ENCODE data around the gene TM7SF2. TPM values are rescaled to one million over a fixed set of nuclear protein-coding genes. Genes with fewer than 3 reads are reported as not detected.
A peak's percentile ranks its signal among the peaks of the same experiment; 100 is the strongest.

Gene TM7SF2
- total RNA-seq: 15.3 and 21.4 TPM in 2 replicates

DNA sequence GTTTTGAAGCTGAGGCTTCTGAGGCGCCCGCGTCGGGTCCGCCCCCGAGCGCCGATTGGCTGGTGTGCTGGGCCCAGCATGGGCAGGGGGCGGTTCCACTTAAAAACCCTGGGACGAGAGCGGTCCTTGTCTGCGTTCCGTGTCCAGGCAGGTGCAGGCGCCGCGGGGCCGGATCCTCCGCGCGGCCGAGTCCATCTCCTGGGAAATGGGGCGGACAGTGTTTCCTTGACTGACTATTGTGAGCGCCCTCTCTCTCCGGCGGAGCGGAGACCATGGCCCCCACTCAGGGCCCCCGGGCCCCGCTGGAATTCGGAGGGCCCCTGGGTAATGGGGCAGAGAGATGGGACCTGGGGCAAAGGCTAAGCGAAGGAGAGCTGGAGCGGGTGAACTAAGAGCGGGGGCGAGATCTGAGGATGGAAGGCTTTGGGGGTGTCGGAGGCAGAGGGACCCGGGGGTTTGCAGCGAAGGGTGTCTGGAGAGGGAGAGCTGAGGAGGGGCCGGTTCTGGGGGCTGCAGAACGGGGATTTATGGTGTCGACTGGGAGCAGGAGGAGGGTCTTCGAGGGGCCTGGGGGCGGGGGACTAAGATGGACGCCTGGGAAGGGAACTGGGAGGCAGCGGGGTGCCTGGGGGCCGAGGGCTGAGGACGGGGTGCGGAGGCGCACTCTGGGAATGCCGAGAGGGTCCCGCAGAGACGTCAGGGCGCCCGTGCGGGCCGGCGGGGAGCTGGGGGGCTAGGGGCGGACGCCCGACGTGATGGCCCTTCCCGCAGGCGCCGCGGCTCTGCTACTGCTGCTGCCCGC is at the start of gene TM7SF2:
TSS of gene TM7SF2 (plus strand) at position 129 of the 802 bp plus-strand sequence. CDS start at position 273, 144 bp downstream.
- peak; percentile 92 to 95 for DNase-seq (ENCODE audit: low read depth in 2 of 2)

DNA sequence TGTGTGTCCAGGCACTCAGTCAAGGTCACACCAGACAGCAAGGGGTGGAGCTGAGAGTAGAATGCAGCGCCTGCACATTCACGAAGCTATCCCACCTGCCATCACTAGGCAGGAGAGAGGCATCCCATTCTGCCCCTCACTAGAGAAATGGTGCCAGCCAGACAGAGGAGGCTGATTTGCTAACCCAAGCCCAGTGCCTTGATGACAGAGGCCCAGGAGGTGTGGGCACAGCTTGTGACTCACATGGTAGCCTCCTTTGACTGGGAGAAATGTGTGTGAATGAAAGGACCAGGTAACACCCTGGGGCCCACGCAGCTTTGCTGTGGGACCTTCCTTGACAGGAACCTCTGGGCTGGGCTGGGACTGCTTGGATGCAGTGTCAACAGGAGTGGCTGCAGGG is 48.1 kb upstream of the TM7SF2 start:
- DNase-seq (ENCODE audit: low read depth in 2 of 2): no peak

DNA sequence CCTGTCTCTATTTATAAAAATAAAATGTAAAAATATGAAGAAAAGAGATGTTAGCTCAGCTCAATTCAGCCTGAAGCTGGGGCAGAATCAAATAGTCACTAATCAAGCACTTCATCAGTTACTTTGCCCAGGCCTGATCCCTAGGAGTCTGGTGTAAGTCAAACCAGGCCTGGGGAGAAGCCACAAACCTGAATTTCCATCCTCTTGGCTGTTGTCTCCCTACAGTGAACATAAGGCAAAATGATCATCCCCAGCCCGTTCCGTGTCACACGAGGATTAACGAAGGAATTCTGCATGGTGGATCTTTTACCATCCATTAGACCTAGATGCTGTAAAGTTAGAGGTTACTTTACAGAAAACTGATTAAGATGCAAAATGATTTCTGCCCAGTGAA is 46.8 kb upstream of the TM7SF2 start:
- DNase-seq (ENCODE audit: low read depth in 2 of 2): no peak

DNA sequence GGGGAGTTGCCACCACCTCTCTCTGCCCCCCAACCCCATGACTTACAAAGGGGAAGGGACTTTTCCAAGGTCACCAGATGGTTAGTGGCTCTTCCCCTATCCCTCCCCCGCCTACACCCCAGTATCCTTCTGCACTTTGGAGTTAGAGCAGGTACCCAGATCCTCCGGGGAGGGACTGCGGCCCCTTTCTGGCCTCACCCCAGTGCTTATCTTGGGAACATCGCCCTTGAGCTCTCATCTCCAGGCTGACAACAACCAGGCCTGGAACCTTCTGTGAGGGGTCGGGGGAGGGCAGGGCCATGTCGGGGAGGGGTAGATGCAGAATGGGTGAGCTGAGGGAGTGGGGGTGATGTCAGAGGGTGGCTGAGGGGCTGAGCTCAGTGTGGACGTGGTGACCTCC is 45.8 kb upstream of the TM7SF2 start:
- no peak for DNase-seq (ENCODE audit: low read depth in 2 of 2)

DNA sequence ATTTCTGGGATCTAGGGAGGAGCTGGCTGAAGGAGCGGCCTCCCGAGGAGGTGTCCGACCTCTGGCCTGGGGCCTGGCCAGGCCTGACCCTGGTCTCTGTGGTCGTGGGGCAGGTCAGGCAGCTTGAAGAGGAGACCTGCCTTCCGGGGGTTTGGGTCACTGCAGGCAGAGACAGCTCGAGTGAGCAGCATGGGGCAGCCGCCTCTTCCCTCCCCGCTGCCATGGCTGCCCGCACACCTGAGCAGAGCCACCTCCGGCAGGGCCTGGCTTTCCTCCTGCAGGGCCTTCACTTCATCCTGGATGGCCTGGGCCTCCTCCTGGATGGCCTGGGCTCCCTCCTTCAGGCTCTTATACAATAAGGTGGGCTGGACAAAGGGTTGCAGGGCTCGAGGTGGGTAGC is 45.4 kb upstream of the TM7SF2 start:
- no peak for DNase-seq (ENCODE audit: low read depth in 2 of 2)

DNA sequence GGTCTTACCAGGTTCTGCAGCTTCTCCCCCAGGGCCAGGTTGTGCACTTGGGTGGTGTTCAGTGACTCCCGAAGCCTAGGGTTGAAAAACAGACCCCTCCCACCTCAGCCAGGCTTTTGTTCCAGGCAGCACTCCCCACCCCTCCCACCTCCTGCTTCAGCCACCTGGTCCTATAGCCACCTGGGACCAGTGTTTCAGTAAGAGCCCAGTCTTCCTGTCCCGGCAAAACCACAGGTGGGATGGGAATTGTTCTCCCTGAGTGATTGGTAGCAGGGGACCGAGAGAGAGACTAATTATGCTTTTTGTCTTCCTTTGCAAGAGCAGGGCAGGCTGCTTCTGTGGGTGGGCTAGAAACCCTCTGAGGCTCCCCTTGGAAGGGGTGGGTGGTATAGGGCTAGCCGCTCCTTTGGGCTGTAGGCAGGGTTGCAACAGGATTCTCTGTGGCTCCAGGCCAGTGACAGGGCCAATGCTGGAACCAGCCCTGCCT is 44.8 kb upstream of the TM7SF2 start:
- DNase-seq (ENCODE audit: low read depth in 2 of 2): no peak

DNA sequence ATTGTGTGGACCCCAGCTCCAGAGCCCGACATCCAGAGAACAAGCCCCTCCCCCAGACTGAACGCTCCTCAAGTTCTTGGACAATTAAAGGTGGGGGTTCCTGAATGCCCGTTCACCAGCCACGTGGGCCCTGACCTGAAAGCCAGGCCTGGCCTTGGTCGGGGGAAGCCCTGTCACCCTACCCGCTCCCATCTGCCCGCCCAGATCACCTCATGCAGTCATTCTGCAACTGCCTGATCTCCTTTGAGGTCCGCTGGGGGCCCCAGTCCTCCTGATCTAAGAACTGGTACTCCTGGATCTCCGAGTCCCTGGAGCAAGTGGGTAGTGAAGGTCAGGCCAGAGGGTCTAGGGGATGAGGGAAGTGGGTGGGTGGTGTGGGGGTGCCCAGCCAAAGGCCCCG is 44.2 kb upstream of the TM7SF2 start:
- DNase-seq (ENCODE audit: low read depth in 2 of 2): no peak

DNA sequence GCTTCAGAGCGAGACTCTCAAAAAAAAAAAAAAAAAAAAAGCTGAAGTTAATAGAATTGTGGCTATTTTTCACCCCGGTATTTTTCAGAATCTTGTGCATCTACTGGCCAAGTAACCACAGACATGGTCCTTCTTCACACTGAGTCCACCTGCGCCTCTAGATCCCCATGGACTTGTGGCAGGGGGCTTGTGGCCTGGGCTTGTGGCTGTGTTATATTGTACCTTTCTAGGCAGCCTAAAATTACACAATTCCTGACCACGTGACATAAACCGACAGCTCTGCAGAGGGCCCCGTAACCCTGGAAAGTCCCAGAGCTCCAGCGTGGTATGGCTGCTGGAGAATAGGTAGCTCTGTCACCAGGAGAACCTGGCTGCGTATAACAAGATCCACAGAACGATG is 42.5 kb upstream of the TM7SF2 start:
- peak in 1 of 2 donors; percentile 33 for DNase-seq (ENCODE audit: low read depth in 2 of 2)

DNA sequence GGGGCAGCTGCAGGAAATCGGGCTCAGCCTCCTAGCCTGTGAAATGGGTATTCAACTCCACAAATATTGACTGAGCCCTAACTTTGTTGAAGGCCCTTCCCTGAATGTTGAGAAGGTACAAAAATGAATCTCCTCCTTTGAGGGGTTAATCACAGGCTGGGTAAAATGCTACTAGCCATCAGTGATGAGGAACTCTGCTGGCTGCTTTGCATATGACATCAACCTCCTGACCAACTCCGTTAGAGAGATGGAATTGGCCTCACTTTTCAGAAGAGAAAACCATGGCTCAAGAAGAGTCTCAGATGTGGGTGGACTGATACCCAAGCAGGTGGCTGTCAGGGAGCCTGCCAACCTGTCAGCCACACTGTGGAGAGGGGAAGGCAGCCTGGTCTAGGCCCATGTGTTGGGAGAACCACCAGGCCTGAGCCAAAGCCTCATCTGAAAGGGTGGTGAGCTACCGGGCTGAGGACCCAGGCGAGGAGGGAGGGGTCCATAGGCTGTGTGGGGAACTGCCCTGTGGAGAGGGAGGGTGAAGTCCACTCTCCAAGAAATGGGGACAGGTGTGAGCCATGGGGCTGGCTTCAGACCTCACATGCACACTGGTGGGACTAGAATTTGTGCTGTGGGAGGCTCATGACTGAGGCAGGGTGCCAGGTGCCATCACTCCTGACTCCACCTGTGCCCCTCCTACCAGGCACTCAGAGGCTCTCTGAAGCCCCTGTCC is 39.6 kb upstream of the TM7SF2 start:
- no peak for DNase-seq (ENCODE audit: low read depth in 2 of 2)

DNA sequence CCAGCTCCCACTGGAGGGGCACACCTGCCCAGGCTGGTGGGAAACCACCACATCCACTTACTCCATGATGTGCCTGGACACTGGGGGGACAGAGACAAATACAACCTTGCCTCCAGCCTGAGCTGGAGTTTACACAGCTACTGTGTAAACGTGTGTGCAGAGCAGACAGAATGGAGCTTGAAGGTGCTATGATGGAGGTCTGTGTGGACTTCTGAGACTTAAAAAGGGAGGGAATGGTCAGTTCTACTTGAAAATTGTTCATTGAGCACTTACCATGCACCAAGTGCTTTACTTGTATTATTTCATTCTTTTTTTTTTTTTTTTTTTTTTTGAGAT is 39.1 kb upstream of the TM7SF2 start:
- no peak for DNase-seq (ENCODE audit: low read depth in 2 of 2)

DNA sequence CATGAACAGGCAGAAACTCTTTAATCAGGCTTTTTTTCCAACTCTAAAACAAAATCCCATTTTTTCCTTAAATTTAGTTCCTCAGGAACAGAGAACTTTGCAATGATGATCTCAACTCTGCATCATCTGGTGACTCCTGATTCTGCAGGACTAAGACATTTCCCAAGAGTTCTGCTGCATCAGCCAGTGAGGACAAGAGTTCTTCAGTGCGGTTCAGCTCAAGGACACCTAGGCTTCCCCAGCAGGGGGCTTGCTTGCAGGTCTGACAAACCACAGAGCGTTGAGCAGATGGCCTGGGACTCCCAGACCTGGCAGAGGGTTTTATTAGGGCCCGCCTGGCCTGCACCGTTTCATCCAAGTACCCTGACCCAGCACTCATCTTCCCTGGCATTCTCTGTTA is 34.2 kb upstream of the TM7SF2 start:
- no peak for DNase-seq (ENCODE audit: low read depth in 2 of 2)

DNA sequence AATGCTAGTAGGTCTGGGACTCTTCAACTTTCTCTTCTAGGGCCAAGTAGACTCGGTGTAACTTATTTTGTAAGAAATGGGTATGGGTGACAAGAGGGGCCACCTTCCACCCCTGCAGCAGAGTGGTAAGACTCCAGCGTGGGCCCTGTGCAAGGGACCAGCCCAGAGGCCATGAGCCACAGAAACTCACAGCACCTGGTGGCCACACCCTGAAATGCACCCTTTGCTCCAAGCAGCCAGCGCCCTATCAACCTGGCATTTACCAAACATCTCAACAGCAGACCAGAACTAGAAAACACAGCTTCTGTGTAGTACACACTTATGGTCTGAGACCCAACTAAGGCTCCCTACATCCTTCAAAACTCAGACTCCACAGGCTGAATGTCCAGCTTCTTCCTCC is 33.5 kb upstream of the TM7SF2 start:
- peak; percentile 42 to 69 for DNase-seq (ENCODE audit: low read depth in 2 of 2)

DNA sequence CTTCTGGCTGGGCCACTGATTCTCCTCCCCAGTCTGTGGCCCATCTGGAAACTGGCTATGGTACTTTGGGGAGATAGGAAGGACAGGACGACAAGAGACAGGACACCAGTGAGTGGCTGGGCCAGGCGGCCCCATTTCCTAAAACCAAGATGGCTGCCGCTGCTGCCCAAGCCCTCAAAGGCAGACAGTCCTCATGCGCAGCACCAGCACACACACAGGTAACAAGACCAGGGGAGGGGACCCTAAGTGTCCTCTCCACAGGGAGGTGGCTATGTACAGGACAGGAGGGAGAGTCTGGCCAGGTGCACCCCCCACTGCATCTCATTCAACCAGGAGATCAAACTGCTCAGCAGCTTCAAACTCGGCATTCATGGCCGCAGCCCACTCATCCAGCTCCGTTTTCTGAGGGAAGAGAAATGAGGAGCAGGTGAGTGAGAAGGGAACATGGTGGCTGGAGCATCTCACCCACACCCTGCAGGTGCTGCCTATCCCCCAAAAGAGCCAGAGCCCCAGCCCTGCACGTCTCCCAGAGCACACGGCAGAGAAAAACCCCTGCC is 32.8 kb upstream of the TM7SF2 start:
- no peak for DNase-seq (ENCODE audit: low read depth in 2 of 2)

DNA sequence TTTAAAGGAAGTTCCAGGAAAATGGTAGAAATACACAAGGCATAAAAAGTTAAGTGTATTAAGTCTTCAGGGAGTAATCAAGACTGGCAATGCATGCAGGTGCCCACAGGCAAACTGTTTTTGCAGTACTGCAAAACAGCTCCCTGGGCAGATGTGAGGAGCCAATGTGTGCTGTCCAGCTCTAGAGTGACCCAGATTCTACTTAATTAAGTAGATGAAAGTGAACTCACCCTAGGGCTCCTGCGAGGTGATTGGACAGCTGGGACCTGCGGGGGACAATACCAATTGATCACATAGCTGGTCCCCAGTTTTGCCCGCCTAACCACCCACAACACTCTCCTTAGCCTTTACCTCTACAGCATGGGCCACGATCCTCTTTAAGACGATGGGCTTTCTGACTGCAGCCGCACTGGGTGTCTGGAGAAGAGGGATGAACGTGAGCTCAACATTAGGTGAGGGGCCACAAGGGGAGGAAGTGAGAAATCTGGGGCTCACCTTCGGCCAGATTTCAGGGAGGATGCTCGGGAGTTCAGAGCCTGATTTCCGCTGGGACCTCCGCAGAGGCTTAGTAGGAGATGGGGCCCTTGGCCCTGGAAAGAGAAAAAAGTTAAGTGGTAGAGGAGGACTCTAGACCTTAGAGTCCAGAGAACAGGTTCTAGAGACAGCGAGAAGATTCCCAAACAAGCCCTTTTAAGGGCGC is 28.4 kb upstream of the TM7SF2 start:
- DNase-seq (ENCODE audit: low read depth in 2 of 2): no peak

DNA sequence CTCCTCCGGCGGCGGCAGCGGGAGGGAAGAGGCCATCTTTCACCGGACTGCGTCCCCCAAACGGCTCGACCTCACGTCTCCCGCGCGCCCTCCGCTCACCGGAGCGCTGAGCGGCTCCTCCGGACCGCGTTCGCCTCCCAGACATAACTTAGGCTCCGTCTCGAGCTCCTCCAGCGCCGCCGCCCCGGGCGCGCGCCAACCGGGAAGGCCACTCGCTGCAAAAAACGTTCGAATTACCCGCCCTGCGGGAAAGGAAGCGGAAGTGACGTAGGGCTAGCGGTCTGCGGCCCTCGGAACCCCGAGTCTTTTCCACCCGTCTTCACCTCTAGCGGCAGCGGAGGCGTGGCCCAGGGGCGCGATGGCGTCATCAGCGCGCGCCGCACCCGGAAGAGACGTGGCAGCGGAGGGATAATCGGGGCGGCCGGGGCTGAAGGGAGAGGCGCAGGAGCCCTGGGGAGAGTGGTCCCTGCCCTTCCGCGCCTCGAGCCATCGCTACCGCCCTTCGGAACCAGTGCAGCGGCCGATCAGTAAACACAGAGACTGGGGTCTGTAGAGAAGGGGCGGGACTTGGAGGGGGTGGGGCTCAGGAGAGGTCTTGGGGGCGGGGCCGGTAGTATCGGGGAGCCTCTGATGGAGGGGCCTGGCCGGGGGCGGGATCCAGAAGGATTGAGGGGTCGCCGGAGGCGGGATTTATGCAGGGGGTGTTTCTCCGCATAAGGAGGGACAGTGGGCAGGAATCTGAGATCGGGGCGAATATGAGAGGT is 27.7 kb upstream of the TM7SF2 start, which contains the start of the genes CDCA5 and ZFPL1:
TSS of gene CDCA5 (minus strand) at position 207 of the 764 bp plus-strand sequence. CDS start at position 145, 62 bp downstream.
TSS of gene ZFPL1 (plus strand) at position 389 of the 764 bp plus-strand sequence. CDS start 477 bp downstream, outside the sequence.
- peak; percentile 97 to 98 for DNase-seq (ENCODE audit: low read depth in 2 of 2)

DNA sequence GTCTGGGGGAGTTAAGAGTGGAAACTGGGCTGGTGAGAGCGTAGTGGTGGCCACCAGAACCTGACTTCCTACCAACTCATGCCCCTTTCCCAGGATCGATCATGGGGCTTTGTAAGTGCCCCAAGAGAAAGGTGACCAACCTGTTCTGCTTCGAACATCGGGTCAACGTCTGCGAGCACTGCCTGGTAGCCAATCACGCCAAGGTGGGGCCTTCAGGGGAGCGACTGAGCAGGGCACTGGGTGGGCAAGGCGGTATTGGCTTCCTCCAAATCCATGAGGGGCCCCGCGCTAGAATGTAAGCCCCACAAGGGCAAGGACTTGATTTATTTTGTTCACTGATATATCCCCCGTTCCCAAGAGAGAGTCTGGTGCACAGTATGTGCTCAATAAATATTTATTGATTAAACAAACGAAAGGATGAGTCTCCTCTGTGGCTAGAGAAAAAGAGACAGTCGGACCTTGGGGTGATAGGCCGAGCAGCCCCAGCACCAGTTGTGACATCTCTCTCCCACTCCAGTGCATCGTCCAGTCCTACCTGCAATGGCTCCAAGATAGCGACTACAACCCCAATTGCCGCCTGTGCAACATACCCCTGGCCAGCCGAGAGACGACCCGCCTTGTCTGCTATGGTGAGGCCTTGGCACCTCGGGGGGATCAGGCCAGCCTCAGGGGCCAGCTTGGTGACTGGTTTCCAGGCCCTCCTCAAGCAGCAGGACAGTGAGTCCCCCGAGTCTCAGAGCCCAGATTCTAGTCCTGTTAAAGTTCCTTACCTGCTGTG is 26.9 kb upstream of the TM7SF2 start:
- no peak for DNase-seq (ENCODE audit: low read depth in 2 of 2)

DNA sequence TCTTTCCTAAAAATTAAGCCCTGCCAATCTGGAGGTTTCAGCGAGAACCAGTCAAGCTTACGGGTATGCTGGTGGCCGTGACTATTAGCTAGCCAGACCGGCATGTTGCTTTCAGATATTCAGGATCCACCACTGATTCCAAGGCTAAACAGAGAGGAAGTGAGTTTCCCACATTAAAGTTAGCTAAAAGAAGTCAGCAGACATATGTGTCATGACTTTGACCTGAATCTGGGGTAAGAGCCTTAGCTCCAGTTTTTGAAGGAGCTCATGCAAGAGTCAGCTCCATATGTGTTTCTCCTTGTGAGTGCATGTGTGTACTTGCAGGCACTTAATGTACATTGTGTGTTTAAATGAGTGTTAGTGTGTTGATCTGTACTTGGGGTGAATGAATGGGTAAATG is 26.2 kb upstream of the TM7SF2 start:
- DNase-seq (ENCODE audit: low read depth in 2 of 2): no peak

DNA sequence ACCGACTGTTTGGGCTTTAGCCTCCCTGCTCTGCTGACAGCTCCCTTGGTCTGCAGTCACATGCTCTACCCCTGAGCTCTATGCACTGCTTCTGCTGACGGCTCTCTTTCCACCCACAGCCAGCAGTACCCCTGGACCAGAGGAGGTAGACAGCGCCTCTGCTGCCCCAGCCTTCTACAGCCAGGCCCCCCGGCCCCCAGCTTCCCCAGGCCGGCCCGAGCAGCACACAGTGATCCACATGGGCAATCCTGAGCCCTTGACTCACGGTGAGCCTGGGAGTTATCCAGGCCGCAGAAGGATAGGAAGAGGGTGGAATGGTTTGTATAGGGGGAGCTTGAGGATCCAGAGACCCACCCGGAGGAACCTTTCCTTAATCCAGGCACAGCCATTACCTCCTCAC is 24.9 kb upstream of the TM7SF2 start:
- no peak for DNase-seq (ENCODE audit: low read depth in 2 of 2)

DNA sequence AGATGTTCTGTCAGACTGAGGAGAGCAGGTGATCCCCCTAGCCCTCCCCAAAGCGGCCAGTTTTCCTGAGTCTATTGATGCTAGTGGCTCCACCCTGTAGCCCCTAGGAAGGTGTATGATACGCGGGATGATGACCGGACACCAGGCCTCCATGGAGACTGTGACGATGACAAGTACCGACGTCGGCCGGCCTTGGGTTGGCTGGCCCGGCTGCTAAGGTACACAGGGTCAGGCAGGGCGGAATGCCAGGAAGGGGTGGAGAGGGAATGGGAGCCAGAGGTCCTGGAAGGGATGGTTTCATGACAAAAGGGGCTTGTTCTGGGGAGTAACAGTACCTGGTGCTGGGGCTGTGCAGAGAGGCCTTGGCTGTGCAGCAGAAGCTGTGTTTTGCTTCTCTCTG is 24.5 kb upstream of the TM7SF2 start:
- DNase-seq (ENCODE audit: low read depth in 2 of 2): no peak

DNA sequence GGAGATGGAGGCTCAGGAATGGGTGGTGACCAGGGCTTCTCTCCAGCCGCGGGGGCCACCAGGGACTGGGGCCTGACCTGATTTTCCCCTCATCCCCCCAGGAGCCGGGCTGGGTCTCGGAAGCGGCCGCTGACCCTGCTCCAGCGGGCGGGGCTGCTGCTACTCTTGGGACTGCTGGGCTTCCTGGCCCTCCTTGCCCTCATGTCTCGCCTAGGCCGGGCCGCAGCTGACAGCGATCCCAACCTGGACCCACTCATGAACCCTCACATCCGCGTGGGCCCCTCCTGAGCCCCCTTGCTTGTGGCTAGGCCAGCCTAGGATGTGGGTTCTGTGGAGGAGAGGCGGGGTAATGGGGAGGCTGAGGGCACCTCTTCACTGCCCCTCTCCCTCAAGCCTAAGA is 23.8 kb upstream of the TM7SF2 start:
- DNase-seq (ENCODE audit: low read depth in 2 of 2): no peak
